Endothelial cell (in vitro differentiated cells): ENCODE measurements around the gene SMCO4. TPM values are rescaled to one million over a fixed set of nuclear protein-coding genes. Genes with fewer than 3 reads are reported as not detected.

Experiments used
- DNase-seq: peaks from one replicate; pipeline ENCODE4 v3.0.0; 2021; ENCODE audit warnings: low spot score
- H3K27ac Mint-ChIP-seq: one replicate; pipeline ENCODE4 v1.8.0; 2021; ENCODE audit warnings: mixed read lengths, inconsistent platforms; ENCODE audit not compliant: unreplicated experiment
- H3K27me3 Mint-ChIP-seq: one replicate; pipeline ENCODE4 v1.8.0; 2021; ENCODE audit warnings: mild to moderate bottlenecking, moderate library complexity, mixed read lengths, inconsistent platforms; ENCODE audit not compliant: unreplicated experiment
- H3K36me3 Mint-ChIP-seq: one replicate; pipeline ENCODE4 v1.8.0; 2021; ENCODE audit warnings: mild to moderate bottlenecking, low read depth, mixed read lengths, inconsistent platforms; ENCODE audit not compliant: unreplicated experiment
- H3K4me1 Mint-ChIP-seq: one replicate; pipeline ENCODE4 v1.8.0; 2021; ENCODE audit warnings: mild to moderate bottlenecking, mixed read lengths, inconsistent platforms; ENCODE audit not compliant: unreplicated experiment
- H3K4me3 Mint-ChIP-seq: one replicate; pipeline ENCODE4 v1.8.0; 2021; ENCODE audit warnings: mild to moderate bottlenecking, mixed read lengths, inconsistent platforms; ENCODE audit not compliant: unreplicated experiment
- H3K9me3 Mint-ChIP-seq: one replicate; pipeline ENCODE4 v1.8.0; 2021; ENCODE audit warnings: mixed read lengths, inconsistent platforms; ENCODE audit not compliant: unreplicated experiment
- total RNA-seq: library from RNA; stranded (reverse); fragmentation: NEBNext Ultra II Directional; extraction: Animal tissue kit (Norgen Biotek cat#: 25700); gene quantifications from one replicate; pipeline ENCODE4 v1.2.1, GENCODE V29; 2021; ENCODE audit not compliant: unreplicated experiment
- TF ChIP-seq, protein P1 (sequence below): fragments of 200-600 bp; sonication (generic); IDR thresholded peaks from one replicate; pipeline ENCODE4 v1.5.0; 2021; ENCODE audit warnings: antibody characterized with exemption; ENCODE audit not compliant: unreplicated experiment

The SMCO4 gene
- total RNA-seq, 1 donor from 2014 or later: 23.7 TPM

DNA sequence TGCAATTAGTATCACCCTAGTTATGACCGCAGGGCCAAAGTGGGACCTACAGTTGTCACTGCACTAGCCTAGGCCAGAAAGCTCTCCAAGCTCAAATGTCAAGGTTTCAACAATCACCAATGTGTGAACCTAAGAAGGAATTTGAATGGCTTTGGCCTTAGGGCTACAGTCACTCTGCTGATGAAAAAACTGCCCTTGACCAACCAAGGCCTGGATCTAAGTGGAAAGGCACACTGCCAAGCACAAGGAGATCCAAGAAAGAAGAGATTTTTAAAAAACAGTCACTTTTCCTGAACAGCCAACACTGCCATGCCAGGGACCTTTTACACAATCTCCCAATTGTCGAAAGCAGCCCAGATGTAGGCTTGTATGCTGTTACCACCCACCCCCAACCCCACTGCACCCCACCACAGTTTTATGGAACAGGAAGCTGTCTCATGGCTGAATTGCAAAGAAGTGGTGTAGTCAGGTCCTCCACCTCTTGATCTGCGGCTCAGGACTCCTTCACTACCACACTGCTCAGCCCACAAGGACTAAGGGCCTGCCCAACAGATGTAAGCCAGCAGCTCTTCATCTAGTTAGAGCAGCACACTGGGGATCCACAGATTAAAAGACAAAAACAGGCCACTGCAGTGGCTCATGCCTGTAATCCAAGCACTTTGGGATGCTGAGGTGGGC lies 32.9 kb downstream of the SMCO4 start:
- Mint-ChIP-seq H3K9me3 (no peaks in the 10 kb centered on the region), H3K4me1 (no peaks in the 10 kb centered on the region), H3K4me3 (no peak overlapping the region), H3K36me3 (no peaks in the 10 kb centered on the region), H3K27ac (no peak overlapping the region), H3K27me3 (peaks cover under 1% of the 10 kb centered on the region)
- TF ChIP-seq, protein P1, sequence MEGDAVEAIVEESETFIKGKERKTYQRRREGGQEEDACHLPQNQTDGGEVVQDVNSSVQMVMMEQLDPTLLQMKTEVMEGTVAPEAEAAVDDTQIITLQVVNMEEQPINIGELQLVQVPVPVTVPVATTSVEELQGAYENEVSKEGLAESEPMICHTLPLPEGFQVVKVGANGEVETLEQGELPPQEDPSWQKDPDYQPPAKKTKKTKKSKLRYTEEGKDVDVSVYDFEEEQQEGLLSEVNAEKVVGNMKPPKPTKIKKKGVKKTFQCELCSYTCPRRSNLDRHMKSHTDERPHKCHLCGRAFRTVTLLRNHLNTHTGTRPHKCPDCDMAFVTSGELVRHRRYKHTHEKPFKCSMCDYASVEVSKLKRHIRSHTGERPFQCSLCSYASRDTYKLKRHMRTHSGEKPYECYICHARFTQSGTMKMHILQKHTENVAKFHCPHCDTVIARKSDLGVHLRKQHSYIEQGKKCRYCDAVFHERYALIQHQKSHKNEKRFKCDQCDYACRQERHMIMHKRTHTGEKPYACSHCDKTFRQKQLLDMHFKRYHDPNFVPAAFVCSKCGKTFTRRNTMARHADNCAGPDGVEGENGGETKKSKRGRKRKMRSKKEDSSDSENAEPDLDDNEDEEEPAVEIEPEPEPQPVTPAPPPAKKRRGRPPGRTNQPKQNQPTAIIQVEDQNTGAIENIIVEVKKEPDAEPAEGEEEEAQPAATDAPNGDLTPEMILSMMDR: no peak
- DNase-seq: no peak

DNA sequence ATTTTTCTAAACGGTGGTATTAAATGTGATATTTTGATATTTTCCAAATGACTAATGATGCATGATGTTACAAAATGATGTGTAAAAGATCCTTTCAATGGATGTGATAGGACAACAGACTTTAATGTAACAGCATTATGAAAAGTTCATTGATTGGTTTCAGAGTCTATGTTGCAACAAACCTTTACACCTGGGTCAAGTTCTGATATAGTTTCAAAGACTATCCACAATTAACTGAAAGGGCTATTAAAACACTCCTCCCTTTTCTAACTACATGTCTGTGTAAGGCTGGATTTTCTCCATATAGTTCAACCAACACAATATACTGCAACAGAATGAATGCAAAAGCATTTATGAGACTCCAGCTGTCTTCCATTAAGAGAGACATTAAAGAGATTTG lies 35.7 kb downstream of the SMCO4 start:
- DNase-seq: no peak
- Mint-ChIP-seq H3K36me3 (no peaks in the 10 kb centered on the region), H3K27me3 (no peaks in the 10 kb centered on the region), H3K9me3 (no peaks in the 10 kb centered on the region), H3K4me1 (no peaks in the 10 kb centered on the region), H3K4me3 (no peak overlapping the region), H3K27ac (no peak overlapping the region)
- TF ChIP-seq, protein P1: no peak

DNA sequence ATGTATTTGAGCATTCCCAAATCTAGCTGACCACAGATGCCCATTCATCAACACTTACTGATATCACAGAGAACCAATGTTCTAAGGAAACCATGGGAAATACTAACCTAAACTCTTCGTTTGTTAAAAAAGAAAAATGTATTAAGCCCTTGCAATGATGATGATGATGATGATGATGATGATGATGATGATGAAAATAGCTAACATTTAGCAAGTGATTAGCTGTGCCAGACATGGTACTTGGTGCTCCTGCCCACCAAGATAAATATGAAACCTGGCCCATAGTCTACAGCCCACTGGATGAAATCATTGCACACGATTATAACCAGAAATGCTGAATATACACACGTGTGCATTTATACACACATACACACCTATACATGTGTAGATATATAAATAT lies 37.5 kb downstream of the SMCO4 start:
- Mint-ChIP-seq H3K27ac (no peak overlapping the region), H3K27me3 (no peaks in the 10 kb centered on the region), H3K4me3 (no peak overlapping the region), H3K9me3 (no peaks in the 10 kb centered on the region), H3K36me3 (no peaks in the 10 kb centered on the region), H3K4me1 (no peaks in the 10 kb centered on the region)
- DNase-seq: no peak
- TF ChIP-seq, protein P1: no peak

DNA sequence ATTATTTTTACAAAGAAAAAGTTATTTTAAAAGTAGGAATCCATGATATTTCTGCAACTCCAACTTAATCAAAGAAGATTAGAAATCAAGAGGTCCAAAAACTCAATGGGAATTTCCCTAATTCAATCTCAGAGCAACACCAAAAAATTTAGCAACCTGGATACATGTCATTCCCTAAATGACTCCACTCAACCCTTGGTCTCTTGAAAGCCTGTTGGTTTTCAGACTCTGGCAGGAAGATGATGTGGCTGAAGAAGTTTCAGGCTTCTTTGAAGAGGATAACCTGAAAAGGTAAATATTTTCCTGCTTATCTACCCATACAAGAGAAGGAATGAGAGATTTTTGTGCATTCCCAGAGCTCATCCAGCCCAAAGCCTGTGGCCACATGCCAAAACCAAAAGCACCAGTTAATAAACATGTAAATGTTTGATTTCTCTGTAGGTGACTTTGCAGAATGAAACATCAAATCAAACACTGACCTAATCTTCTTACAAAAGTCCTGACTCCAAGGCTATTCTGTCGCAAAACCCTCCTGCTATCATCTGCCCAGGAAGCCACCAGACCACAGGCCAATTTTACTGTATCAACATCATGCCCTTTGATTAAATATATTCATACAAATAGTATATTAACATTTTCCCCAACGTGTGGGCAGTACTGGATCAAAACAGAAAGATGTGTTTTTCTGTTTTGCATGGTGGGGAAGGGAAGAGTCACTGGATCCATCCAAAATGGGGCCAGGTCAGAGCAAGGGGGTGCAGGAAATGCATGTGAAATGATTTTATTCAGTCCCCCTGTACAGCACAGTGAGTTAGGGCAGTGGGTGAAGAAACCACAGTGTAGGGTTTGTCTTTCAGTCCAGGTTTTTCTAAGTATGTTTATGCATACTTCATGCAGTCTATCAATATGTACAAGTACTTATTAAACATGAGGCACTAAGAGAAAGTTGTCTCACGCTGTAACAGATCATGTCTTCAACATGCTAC lies 38.8 kb downstream of the SMCO4 start:
- Mint-ChIP-seq H3K36me3 (no peaks in the 10 kb centered on the region), H3K27ac (no peak overlapping the region), H3K9me3 (no peaks in the 10 kb centered on the region), H3K4me1 (peaks cover 3% of the 10 kb centered on the region), H3K4me3 (no peak overlapping the region), H3K27me3 (no peaks in the 10 kb centered on the region)
- no peak for DNase-seq
- TF ChIP-seq, protein P1: no peak

DNA sequence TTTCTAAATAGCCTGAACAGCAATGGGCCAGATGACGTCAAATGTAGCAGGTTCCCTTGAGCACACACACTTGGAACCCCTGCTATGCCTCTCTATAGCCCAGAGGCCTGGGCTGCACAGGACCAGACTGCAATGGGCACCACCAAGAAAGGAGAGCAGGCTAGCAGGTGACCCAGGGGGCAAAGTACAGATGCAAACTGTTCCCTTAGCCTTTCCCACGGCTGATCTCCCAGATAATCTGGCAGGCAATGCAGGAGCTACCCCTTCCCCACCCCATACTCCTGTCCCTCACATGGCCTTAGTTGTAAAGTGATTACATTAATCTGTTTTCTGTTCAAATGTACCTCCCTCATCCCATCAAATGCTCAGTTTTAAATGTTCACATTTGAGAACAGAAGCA lies 41.3 kb downstream of the SMCO4 start:
- DNase-seq: no peak
- Mint-ChIP-seq H3K9me3 (no peaks in the 10 kb centered on the region), H3K4me3 (no peak overlapping the region), H3K4me1 (peaks cover 11% of the 10 kb centered on the region), H3K36me3 (no peaks in the 10 kb centered on the region), H3K27me3 (no peaks in the 10 kb centered on the region), H3K27ac (no peak overlapping the region)
- TF ChIP-seq, protein P1: no peak
